CD4-positive, alpha-beta T cell (primary cell): ENCODE results near the gene MED12L. TPM values are rescaled to one million over a fixed set of nuclear protein-coding genes. Genes with fewer than 3 reads are reported as not detected.

Experiments used
- ATAC-seq: fragments of 200-7000 bp; cut with Tn5 transposase; one replicate; pipeline ENCODE4 v1.10.0; 2022; ENCODE audit warnings: mild to moderate bottlenecking; ENCODE audit not compliant: poor library complexity
- CTCF ChIA-PET: fragments of 350-600 bp; sonication (Branson Sonifier 250); formaldehyde crosslinking; loops from one replicate; lab custom pipeline; 2021; ENCODE audit warnings: antibody characterized with exemption, inconsistent platforms; lab: Charles Lee
- POLR2A ChIA-PET: fragments of 350-600 bp; sonication (Branson Sonifier 250); formaldehyde crosslinking; loops from one replicate; lab custom pipeline; 2021; ENCODE audit warnings: antibody characterized with exemption, inconsistent platforms; lab: Charles Lee
- DNase-seq, 14 experiments: peaks; one replicate each; pipeline ENCODE4 v3.0.0-alpha.2; 2013 to 2020; ENCODE audit warnings: mixed read lengths in 2 of 14
- H3K27ac ChIP-seq, 2 donors: one replicate each; pipeline versions ENCODE4 v1.5.1 to v1.7.0; 2013; ENCODE audit warnings: low read length in 2 of 2, low read depth in 1 of 2, mild to moderate bottlenecking in 1 of 2
- H3K27me3 ChIP-seq, 2 experiments: 1 replicate in 1 of 2; 2 replicates in 1 of 2; pipeline versions ENCODE4 v1.6.1 to v1.7.0; 2013; ENCODE audit warnings: low read length in 2 of 2, control low read depth in 1 of 2, mild to moderate bottlenecking in 1 of 2, moderate library complexity in 1 of 2; ENCODE audit not compliant: insufficient read depth in 2 of 2, control insufficient read depth in 1 of 2
- H3K36me3 ChIP-seq: one replicate; pipeline ENCODE4 v1.6.1; 2013; ENCODE audit warnings: low read length, control low read depth; ENCODE audit not compliant: insufficient read depth
- H3K4me1 ChIP-seq: one replicate; pipeline ENCODE4 v1.6.1; 2013; ENCODE audit warnings: low read length, control low read depth; ENCODE audit not compliant: insufficient read depth
- H3K4me3 ChIP-seq: one replicate; pipeline ENCODE4 v1.5.1; 2013; ENCODE audit warnings: mild to moderate bottlenecking, low read length, moderate library complexity
- H3K9me3 ChIP-seq, 2 experiments: 1 replicate in 1 of 2; 2 replicates in 1 of 2; pipeline versions ENCODE4 v1.6.1 to v1.7.0; 2013; ENCODE audit warnings: low read length in 2 of 2, mild to moderate bottlenecking in 2 of 2, control low read depth in 1 of 2, moderate library complexity in 1 of 2; ENCODE audit not compliant: control insufficient read depth in 1 of 2, insufficient read depth in 1 of 2
- H3K27ac Mint-ChIP-seq: one replicate; pipeline ENCODE4 v1.8.0; 2020; ENCODE audit warnings: mixed read lengths
- H3K27me3 Mint-ChIP-seq: one replicate; pipeline ENCODE4 v1.8.0; 2021; ENCODE audit warnings: mixed read lengths
- H3K36me3 Mint-ChIP-seq: one replicate; pipeline ENCODE4 v1.8.0; 2021; ENCODE audit warnings: low read depth, mixed read lengths
- H3K4me1 Mint-ChIP-seq: one replicate; pipeline ENCODE4 v1.8.0; 2021; ENCODE audit warnings: low read depth, mixed read lengths
- H3K4me3 Mint-ChIP-seq: one replicate; pipeline ENCODE4 v1.8.0; 2020; ENCODE audit warnings: mild to moderate bottlenecking, mixed read lengths
- H3K9me3 Mint-ChIP-seq: one replicate; pipeline ENCODE4 v1.8.0; 2020; ENCODE audit warnings: mixed read lengths
- intact Hi-C, 2 experiments: fragments of 100-400 bp; cut with DNase I in 1 of 2; cut with micrococcal nuclease in 1 of 2; formaldehyde crosslinking; loops; one replicate each; pipeline versions ENCODE4 v1.15.1 to v1.9.0; 2023 to 2025; cut with DNase I, micrococcal nuclease
- total RNA-seq, 174 experiments: library from RNA in 2 of 174; stranded (reverse) in 2 of 174; gene quantifications; one replicate each; pipeline ENCODE4 v1.2.3 and lab custom pipeline; 2021 to 2026
- TF ChIP-seq, protein P1 (sequence below): fragments of 200-600 bp; IDR thresholded peaks from one replicate; pipeline ENCODE4 v1.8.0; 2022; ENCODE audit warnings: antibody characterized with exemption, mild to moderate bottlenecking

Gene MED12L
- total RNA-seq, 2 experiments from 2014 or later = 0.39 to 0.49 TPM

DNA sequence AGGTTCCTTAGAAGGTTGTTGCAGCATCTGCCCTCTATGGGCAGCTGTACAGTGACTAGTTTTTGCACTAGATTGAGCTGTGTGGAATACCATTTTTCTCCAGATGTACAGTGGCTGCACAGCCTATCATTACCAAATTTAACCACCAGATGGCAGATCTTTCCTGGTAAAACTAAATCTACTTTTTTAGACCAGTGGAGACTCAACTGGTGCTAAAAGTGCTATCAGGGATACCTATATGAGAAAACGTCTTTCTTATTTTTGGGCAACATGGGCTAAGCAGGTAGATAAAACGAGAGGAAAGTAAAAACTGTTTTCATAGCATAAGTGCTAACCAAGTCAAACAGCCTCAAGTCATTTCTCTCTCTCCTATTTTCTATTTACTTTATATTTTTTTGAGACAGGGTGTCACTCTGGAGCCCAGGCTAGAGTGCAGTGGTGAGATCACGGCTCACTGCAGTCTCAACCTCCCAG is 354.2 kb downstream of the MED12L start:
- H3K27ac Mint-ChIP-seq = no peak overlapping the region
- peak; percentile 46 for ATAC-seq
- Histone ChIP-seq H3K36me3 (no peaks in the 10 kb centered on the region), H3K4me1 (no peaks in the 10 kb centered on the region), H3K27me3 (no peaks in the 10 kb centered on the region), H3K4me3 (no peak overlapping the region), H3K27ac (no peak overlapping the region), H3K9me3 (no peaks in the 10 kb centered on the region)
- H3K27me3 Mint-ChIP-seq = peaks cover 4% of the 10 kb centered on the region
- no peaks in the 10 kb centered on the region for H3K36me3 Mint-ChIP-seq
- no peaks in the 10 kb centered on the region for H3K4me1 Mint-ChIP-seq
- H3K4me3 Mint-ChIP-seq = no peak overlapping the region
- ChIA-PET CTCF (interaction anchor here (0.9 kb wide), 1 partner anchor 30 kb away, joined by 3 read pairs; no protein-coding TSS in a partner anchor), POLR2A (no interaction called here)
- no peaks in the 10 kb centered on the region for H3K9me3 Mint-ChIP-seq
- TF ChIP-seq, protein P1, sequence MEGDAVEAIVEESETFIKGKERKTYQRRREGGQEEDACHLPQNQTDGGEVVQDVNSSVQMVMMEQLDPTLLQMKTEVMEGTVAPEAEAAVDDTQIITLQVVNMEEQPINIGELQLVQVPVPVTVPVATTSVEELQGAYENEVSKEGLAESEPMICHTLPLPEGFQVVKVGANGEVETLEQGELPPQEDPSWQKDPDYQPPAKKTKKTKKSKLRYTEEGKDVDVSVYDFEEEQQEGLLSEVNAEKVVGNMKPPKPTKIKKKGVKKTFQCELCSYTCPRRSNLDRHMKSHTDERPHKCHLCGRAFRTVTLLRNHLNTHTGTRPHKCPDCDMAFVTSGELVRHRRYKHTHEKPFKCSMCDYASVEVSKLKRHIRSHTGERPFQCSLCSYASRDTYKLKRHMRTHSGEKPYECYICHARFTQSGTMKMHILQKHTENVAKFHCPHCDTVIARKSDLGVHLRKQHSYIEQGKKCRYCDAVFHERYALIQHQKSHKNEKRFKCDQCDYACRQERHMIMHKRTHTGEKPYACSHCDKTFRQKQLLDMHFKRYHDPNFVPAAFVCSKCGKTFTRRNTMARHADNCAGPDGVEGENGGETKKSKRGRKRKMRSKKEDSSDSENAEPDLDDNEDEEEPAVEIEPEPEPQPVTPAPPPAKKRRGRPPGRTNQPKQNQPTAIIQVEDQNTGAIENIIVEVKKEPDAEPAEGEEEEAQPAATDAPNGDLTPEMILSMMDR = peak; percentile 73
- DNase-seq = peak in 4 of 14 experiments; percentile 4 to 58 (median 44)
- intact Hi-C loops = loop anchor here (1.0 to 10.0 kb wide), 7 partner anchors 215 to 1133 kb away; no protein-coding TSS in a partner anchor

DNA sequence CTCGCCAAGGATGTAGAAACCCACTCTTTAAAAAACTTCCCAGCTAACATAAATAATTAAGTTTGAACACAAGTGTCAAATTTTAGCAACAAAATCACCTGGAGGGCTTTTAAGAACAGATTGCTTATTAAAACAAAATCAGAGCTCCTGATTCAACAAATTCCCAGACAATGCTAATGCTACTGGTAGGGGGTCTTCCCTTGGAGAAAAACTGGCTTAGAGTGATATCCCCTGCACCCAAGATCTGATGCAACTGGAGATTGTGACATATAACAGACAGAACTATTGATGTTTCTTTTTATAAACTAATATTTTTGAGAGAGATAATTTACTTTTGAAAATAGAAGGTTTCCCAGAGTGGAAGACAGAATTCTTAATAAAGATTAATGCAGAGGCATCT is 355.5 kb downstream of the MED12L start:
- TF ChIP-seq, protein P1 = no peak
- POLR2A ChIA-PET = no interaction called here
- H3K4me1 ChIP-seq = no peaks in the 10 kb centered on the region
- no peaks in the 10 kb centered on the region for H3K9me3 ChIP-seq
- Mint-ChIP-seq H3K4me1 (no peaks in the 10 kb centered on the region), H3K4me3 (no peak overlapping the region), H3K36me3 (no peaks in the 10 kb centered on the region), H3K27ac (no peak overlapping the region), H3K27me3 (peaks cover 15% of the 10 kb centered on the region), H3K9me3 (no peaks in the 10 kb centered on the region)
- CTCF ChIA-PET = no interaction called here
- H3K27ac ChIP-seq = no peak overlapping the region
- H3K36me3 ChIP-seq = no peaks in the 10 kb centered on the region
- ATAC-seq (no peak), DNase-seq (no peak)
- intact Hi-C loops = loop anchor here in 1 of 2 experiments (2.0 kb wide), 1 partner anchor 1132 kb away; no protein-coding TSS in a partner anchor
- H3K4me3 ChIP-seq = no peak overlapping the region
- H3K27me3 ChIP-seq = no peaks in the 10 kb centered on the region

DNA sequence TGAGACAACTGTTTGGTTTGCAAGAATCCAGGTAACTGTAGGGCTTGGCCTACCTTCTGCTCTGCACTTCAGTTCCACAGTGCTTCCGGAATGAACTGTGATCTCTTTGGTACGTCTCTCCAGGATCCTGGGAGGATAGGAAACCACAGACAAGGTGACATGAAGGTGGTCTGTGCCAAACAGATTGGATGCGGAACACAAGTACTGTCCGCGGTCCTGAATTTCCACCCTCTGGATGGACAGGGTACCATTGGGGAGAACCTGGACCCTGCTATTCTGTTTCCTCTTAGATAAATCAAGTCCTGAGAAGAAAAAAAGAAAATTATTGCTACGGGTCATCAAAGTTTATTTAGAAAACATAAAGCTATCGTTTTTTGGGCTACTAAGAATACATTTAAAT is 358.1 kb downstream of the MED12L start:
- no peaks in the 10 kb centered on the region for H3K27me3 ChIP-seq
- no peaks in the 10 kb centered on the region for H3K9me3 ChIP-seq
- H3K27ac Mint-ChIP-seq = no peak overlapping the region
- H3K4me1 Mint-ChIP-seq = no peaks in the 10 kb centered on the region
- no peaks in the 10 kb centered on the region for H3K36me3 Mint-ChIP-seq
- ATAC-seq (no peak), DNase-seq (no peak)
- H3K4me3 Mint-ChIP-seq = no peak overlapping the region
- no peak overlapping the region for H3K4me3 ChIP-seq
- H3K4me1 ChIP-seq = no peaks in the 10 kb centered on the region
- POLR2A ChIA-PET = no interaction called here
- H3K27me3 Mint-ChIP-seq = peaks cover 24% of the 10 kb centered on the region
- no peaks in the 10 kb centered on the region for H3K9me3 Mint-ChIP-seq
- CTCF ChIA-PET = no interaction called here
- H3K36me3 ChIP-seq = no peaks in the 10 kb centered on the region
- TF ChIP-seq, protein P1 = no peak
- intact Hi-C loops = no loop called here
- H3K27ac ChIP-seq = no peak overlapping the region
